ENCODE data around the gene CEP85L.

CEP85L gene

GRCh38 chr6:118579786-118580185 is 71.6 kb downstream of the CEP85L start:
- DNase-seq (ENCODE audit: low read depth) = no peak

GRCh38 chr6:118578617-118579016 is 72.8 kb downstream of the CEP85L start:
- no peak for DNase-seq (ENCODE audit: low read depth)

- no peak for DNase-seq (ENCODE audit: low read depth)
These were observed 73.4 kb downstream of the CEP85L start for GRCh38 chr6:118577972-118578371.

GRCh38 chr6:118574051-118574865 is 77.1 kb downstream of the CEP85L start:
- DNase-seq (ENCODE audit: low read depth) = no peak

GRCh38 chr6:118571121-118571520 is 80.3 kb downstream of the CEP85L start:
- DNase-seq (ENCODE audit: low read depth) = no peak

- DNase-seq (ENCODE audit: low read depth) = no peak
These were observed 81.9 kb downstream of the CEP85L start for GRCh38 chr6:118569498-118569897.

- no peak for DNase-seq (ENCODE audit: low read depth)
These were observed 83.4 kb downstream of the CEP85L start for GRCh38 chr6:118567974-118568373.

GRCh38 chr6:118565311-118565960 is 86.0 kb downstream of the CEP85L start:
- no peak for DNase-seq (ENCODE audit: low read depth)

GRCh38 chr6:118562959-118563358 is 88.4 kb downstream of the CEP85L start:
- no peak for DNase-seq (ENCODE audit: low read depth)

GRCh38 chr6:118562248-118562647 is 89.1 kb downstream of the CEP85L start:
- DNase-seq (ENCODE audit: low read depth) = no peak

- no peak for DNase-seq (ENCODE audit: low read depth)
These were observed 91.7 kb downstream of the CEP85L start for GRCh38 chr6:118559659-118560058.

GRCh38 chr6:118558464-118559217 is 92.8 kb downstream of the CEP85L start:
- DNase-seq (ENCODE audit: low read depth) = no peak

- no peak for DNase-seq (ENCODE audit: low read depth)
These were observed 96.7 kb downstream of the CEP85L start for GRCh38 chr6:118554698-118555097.

GRCh38 chr6:118553132-118553531 is 98.3 kb downstream of the CEP85L start:
- DNase-seq (ENCODE audit: low read depth) = no peak

GRCh38 chr6:118551063-118552053 is 100.0 kb downstream of the CEP85L start:
- no peak for DNase-seq (ENCODE audit: low read depth)

GRCh38 chr6:118548613-118549012 is 102.8 kb downstream of the CEP85L start:
- no peak for DNase-seq (ENCODE audit: low read depth)

GRCh38 chr6:118548136-118548535 is 103.3 kb downstream of the CEP85L start, which contains the start of gene PLN:
TSS of gene PLN (plus strand) at chr6:118548296. CDS start at chr6:118558922, 10,626 bp downstream.
- DNase-seq (ENCODE audit: low read depth) = no peak

- no peak for DNase-seq (ENCODE audit: low read depth)
These were observed 104.5 kb downstream of the CEP85L start for GRCh38 chr6:118546880-118547218.

- no peak for DNase-seq (ENCODE audit: low read depth)
These were observed 105.1 kb downstream of the CEP85L start for GRCh38 chr6:118546164-118546879.

GRCh38 chr6:118544105-118544504 is 107.3 kb downstream of the CEP85L start:
- DNase-seq (ENCODE audit: low read depth) = no peak
